GM12878 (cell line): Measurements from ENCODE around the gene MBOAT7. TPM values are rescaled to one million over a fixed set of nuclear protein-coding genes. Genes with fewer than 3 reads are reported as not detected.

Experiments
- ATAC-seq: fragments of 200-7000 bp; cut with Tn5 transposase; 3 replicates; pipeline ENCODE4 v1.9.1; 2020; ENCODE audit warnings: mild to moderate bottlenecking, moderate library complexity
- BruUV-seq: library from RNA; stranded (reverse); fragments of 400-500 nt; replicated peaks from 2 replicates; lab custom pipeline; 2021; lab: Mats Ljungman, UMichigan
- CTCF ChIA-PET: fragments of 300-600 bp; sonication (Branson Sonifier 250); formaldehyde crosslinking; extraction: SDS; loops from one replicate; lab custom pipeline; 2021; ENCODE audit warnings: inconsistent platforms; lab: Yijun Ruan, JAX
- POLR2A ChIA-PET: fragments of 350-600 bp; formaldehyde crosslinking; extraction: SDS; loops from one replicate; lab custom pipeline; 2021; ENCODE audit warnings: inconsistent platforms; lab: Charles Lee
- RAD21 ChIA-PET: fragments of 300-600 bp; sonication (Branson Sonifier 250); formaldehyde crosslinking; loops from one replicate; lab custom pipeline; 2023; ENCODE audit warnings: antibody characterized with exemption; ENCODE audit not compliant: unreplicated experiment; lab: Charles Lee
- SMC1A ChIA-PET: fragments of 300-600 bp; sonication (Branson Sonifier 250); formaldehyde crosslinking; loops from one replicate; lab custom pipeline; 2023; ENCODE audit not compliant: unreplicated experiment, uncharacterized antibody; lab: Charles Lee
- DNase-seq: peaks from one replicate; pipeline ENCODE4 v3.0.0-alpha.2; 2011; ENCODE audit warnings: low read depth, low spot score
- FAIRE-seq: peaks from 3 replicates; lab custom pipeline; 2011; peaks lifted over from hg19 to GRCh38; lab: Jason Lieb, UNC
- H2AFZ ChIP-seq: 2 replicates; pipeline ENCODE4 v1.6.0; 2011; ENCODE audit warnings: low read depth, low read length, control low read depth; ENCODE audit not compliant: control insufficient read depth
- H3K27ac ChIP-seq: 2 replicates; pipeline ENCODE4 v1.5.1; 2011; ENCODE audit warnings: control low read depth; ENCODE audit not compliant: control insufficient read depth, insufficient read depth
- H3K27me3 ChIP-seq, 2 experiments: replicated peaks in 1 of 2; 2 replicates each; pipeline versions ENCODE4 v1.6.0 to v1.6.1; 2011; ENCODE audit warnings: low read length in 1 of 2; ENCODE audit not compliant: control insufficient read depth in 2 of 2, insufficient read depth in 2 of 2
- H3K36me3 ChIP-seq, 2 experiments: 2 replicates each; pipeline ENCODE4 v1.5.1; 2011; ENCODE audit warnings: low read length in 1 of 2; ENCODE audit not compliant: control insufficient read depth in 2 of 2, insufficient read depth in 2 of 2
- H3K4me1 ChIP-seq: 2 replicates; pipeline ENCODE4 v1.6.1; 2011; ENCODE audit warnings: mild to moderate bottlenecking, low read length, moderate library complexity, mixed read lengths; ENCODE audit not compliant: control insufficient read depth, insufficient read depth
- H3K4me2 ChIP-seq: 2 replicates; pipeline ENCODE4 v1.6.0; 2011; ENCODE audit warnings: control low read depth; ENCODE audit not compliant: control insufficient read depth, insufficient read depth
- H3K4me3 ChIP-seq: fragments of 200-600 bp; sonication (generic); 2 replicates; pipeline ENCODE4 v1.5.1; 2016
- H3K79me2 ChIP-seq: 2 replicates; pipeline ENCODE4 v1.6.0; 2011; ENCODE audit warnings: low read length; ENCODE audit not compliant: control insufficient read depth, insufficient read depth
- H3K9ac ChIP-seq: 2 replicates; pipeline ENCODE4 v1.8.0; 2011; ENCODE audit warnings: low read length, control low read depth, mixed read lengths; ENCODE audit not compliant: control insufficient read depth, insufficient read depth
- H3K9me3 ChIP-seq: replicated peaks from 3 replicates; pipeline ENCODE4 v1.5.1; 2011; ENCODE audit warnings: mild to moderate bottlenecking, low read length; ENCODE audit not compliant: control insufficient read depth, insufficient read depth
- H4K20me1 ChIP-seq: 2 replicates; pipeline ENCODE4 v1.6.0; 2011; ENCODE audit not compliant: control insufficient read depth, insufficient read depth
- ASH2L ChIP-seq: fragments of 300-600, 200-600 bp; sonication (generic); IDR thresholded peaks from 2 replicates; pipeline ENCODE4 v1.6.1; 2017; ENCODE audit warnings: low read depth, mild to moderate bottlenecking, borderline replicate concordance
- FOXM1 ChIP-seq: IDR thresholded peaks from 2 replicates; pipeline ENCODE4 v1.6.1; 2012; ENCODE audit warnings: low read depth, mild to moderate bottlenecking, inconsistent platforms, low read length, moderate library complexity
- MTA3 ChIP-seq: IDR thresholded peaks from 2 replicates; pipeline ENCODE4 v1.6.1; 2012; ENCODE audit warnings: low read length, inconsistent platforms, borderline replicate concordance
- MXI1 ChIP-seq: fragments of 150-350 bp; IDR thresholded peaks from 2 replicates; pipeline ENCODE4 v1.6.1; 2011; ENCODE audit warnings: low read depth, mild to moderate bottlenecking, inconsistent platforms, low read length, improper control_type of control experiment
- NFYA ChIP-seq: IDR thresholded peaks from 2 replicates; pipeline ENCODE4 v1.6.1; 2011; ENCODE audit warnings: low read depth, mild to moderate bottlenecking, low read length, improper control_type of control experiment, borderline replicate concordance
- RUNX3 ChIP-seq: IDR thresholded peaks from 2 replicates; pipeline ENCODE4 v1.6.1; 2012; ENCODE audit warnings: low read length, inconsistent platforms
- SREBF2 ChIP-seq: IDR thresholded peaks from 2 replicates; pipeline ENCODE4 v1.6.1; 2012; ENCODE audit warnings: mild to moderate bottlenecking, low read length
- WGBS: methylation state at CpG from one replicate; pipeline ENCODE4 v1.1.6; 2016; ENCODE audit warnings: low lambda C conversion rate; ENCODE audit not compliant: insufficient replicate concordance, insufficient coverage; ENCODE audit errors: missing lambda C conversion rate; 5-methylcytosine and 5-hydroxymethylcytosine counted together
- in situ Hi-C: fragments of 300-500 bp; cut with MboI; formaldehyde crosslinking; loops from 9 replicates; pipeline ENCODE4 v1.14.3; 2018; ENCODE audit warnings: mixed read lengths
- intact Hi-C: fragments of 100-400 bp; cut with micrococcal nuclease; formaldehyde crosslinking; loops from one replicate; pipeline ENCODE4 v1.14.2; 2022; ENCODE audit not compliant: unreplicated experiment
- polyA plus RNA-seq, 11 experiments: library from polyadenylated mRNA; depleted of rRNA in 4 of 11; unstranded in 6 of 11; stranded (reverse) in 5 of 11; fragments of >200 nt; fragmentation: Nextera tagmentation in 4 of 11; fragmentation: Illumina TruSeq in 1 of 11; extraction: Ambion mirVana in 4 of 11; extraction: Trizol in 1 of 11; gene quantifications; 1 replicate in 1 of 11; 2 replicates in 10 of 11; pipeline versions ENCODE4 v1.2.1 to v1.2.3, GENCODE V29; 2011 to 2016; ENCODE audit warnings: inconsistent platforms in 2 of 11, missing spikeins in 2 of 11, low read depth in 1 of 11
- total RNA-seq, 4 experiments: library from RNA; depleted of rRNA in 3 of 4; stranded (reverse); fragments of >200 nt in 3 of 4; fragmentation: Illumina TruSeq in 1 of 4; extraction: Trizol in 1 of 4; gene quantifications; 2 replicates each; pipeline versions ENCODE4 v1.2.1 to v1.2.3, GENCODE V29; 2013 to 2021
- TF ChIP-seq, protein P1 (sequence below): fragments of 450-650 bp; IDR thresholded peaks from 2 replicates; pipeline ENCODE4 v1.6.1; 2017; ENCODE audit warnings: borderline replicate concordance
- TF ChIP-seq, protein P2 (sequence below): IDR thresholded peaks from 2 replicates; pipeline ENCODE4 v1.6.1; 2012; ENCODE audit warnings: mild to moderate bottlenecking, low read depth, low read length
- TF ChIP-seq, protein P3 (sequence below): IDR thresholded peaks from 2 replicates; pipeline ENCODE4 v1.6.1; 2012; ENCODE audit warnings: low read depth, low read length, improper control_type of control experiment

The MBOAT7 gene
- total and polyA plus RNA-seq, 10 of the 15 experiments (the other 5 are each of a cell fraction or from before 2014, with no cell fraction given) = 0.69 to 44.5 (median 21.7) TPM

DNA sequence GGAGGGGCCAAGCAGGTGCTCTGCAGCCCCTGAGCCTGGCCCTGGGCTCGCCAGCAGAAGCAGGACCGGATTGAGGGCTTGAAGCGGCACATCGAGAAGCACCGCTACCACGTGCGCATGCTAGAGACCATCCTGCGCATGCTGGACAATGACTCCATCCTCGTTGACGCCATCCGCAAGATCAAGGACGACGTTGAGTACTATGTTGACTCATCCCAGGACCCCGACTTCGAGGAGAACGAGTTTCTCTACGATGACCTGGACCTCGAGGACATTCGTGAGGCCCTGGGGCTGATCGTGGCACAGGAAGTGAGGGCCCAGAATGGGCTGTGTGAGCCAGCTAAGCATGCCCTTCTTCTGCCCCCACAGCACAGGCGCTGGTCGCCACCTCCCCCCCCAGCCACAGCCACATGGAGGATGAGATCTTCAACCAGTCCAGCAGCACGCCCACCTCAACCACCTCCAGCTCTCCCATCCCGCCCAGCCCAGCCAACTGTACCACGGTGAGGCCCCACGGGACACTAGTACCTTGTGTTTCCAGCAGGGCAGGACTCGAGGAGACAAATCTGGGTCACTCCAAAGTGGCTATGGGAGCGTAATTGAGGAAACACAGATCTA is 43.7 kb downstream of the MBOAT7 start:
- Histone ChIP-seq H3K4me1 (no peaks in the 10 kb centered on the region; the same call in 1 of the 2 replicates), H3K79me2 (peaks cover 9% of the 10 kb centered on the region), H3K9me3 (no peaks in the 10 kb centered on the region), H3K27ac (no peak overlapping the region), H3K4me3 (no peak overlapping the region), H4K20me1 (peaks cover 4% of the 10 kb centered on the region; the same call in 1 of the 2 replicates), H3K9ac (no peak overlapping the region), H3K36me3 (peaks cover 35 to 42% of the 10 kb centered on the region in 2 experiments; a peak in 3 of 4 replicates), H3K27me3 (no peaks in the 10 kb centered on the region), H2AFZ (no peak overlapping the region), H3K4me2 (no peak overlapping the region)
- intact Hi-C loops = no loop called here
- CTCF ChIA-PET = no interaction called here
- in situ Hi-C loops = loop anchor here (25.0 kb wide), 1 partner anchor 1517 kb away; the partner anchor contains the start of gene U2AF2
- SMC1A ChIA-PET = no interaction called here
- BruUV-seq = no TSS peak
- ATAC-seq (no peak), FAIRE-seq (no peak), DNase-seq (no peak)
- no peak for TF ChIP-seq RUNX3
- no peak for TF ChIP-seq MTA3
- no peak for TF ChIP-seq SREBF2
- TF ChIP-seq, protein P1, sequence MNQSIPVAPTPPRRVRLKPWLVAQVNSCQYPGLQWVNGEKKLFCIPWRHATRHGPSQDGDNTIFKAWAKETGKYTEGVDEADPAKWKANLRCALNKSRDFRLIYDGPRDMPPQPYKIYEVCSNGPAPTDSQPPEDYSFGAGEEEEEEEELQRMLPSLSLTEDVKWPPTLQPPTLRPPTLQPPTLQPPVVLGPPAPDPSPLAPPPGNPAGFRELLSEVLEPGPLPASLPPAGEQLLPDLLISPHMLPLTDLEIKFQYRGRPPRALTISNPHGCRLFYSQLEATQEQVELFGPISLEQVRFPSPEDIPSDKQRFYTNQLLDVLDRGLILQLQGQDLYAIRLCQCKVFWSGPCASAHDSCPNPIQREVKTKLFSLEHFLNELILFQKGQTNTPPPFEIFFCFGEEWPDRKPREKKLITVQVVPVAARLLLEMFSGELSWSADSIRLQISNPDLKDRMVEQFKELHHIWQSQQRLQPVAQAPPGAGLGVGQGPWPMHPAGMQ = no peak
- TF ChIP-seq FOXM1 = no peak
- no peak for TF ChIP-seq ASH2L
- TF ChIP-seq NFYA = no peak
- TF ChIP-seq, protein P2, sequence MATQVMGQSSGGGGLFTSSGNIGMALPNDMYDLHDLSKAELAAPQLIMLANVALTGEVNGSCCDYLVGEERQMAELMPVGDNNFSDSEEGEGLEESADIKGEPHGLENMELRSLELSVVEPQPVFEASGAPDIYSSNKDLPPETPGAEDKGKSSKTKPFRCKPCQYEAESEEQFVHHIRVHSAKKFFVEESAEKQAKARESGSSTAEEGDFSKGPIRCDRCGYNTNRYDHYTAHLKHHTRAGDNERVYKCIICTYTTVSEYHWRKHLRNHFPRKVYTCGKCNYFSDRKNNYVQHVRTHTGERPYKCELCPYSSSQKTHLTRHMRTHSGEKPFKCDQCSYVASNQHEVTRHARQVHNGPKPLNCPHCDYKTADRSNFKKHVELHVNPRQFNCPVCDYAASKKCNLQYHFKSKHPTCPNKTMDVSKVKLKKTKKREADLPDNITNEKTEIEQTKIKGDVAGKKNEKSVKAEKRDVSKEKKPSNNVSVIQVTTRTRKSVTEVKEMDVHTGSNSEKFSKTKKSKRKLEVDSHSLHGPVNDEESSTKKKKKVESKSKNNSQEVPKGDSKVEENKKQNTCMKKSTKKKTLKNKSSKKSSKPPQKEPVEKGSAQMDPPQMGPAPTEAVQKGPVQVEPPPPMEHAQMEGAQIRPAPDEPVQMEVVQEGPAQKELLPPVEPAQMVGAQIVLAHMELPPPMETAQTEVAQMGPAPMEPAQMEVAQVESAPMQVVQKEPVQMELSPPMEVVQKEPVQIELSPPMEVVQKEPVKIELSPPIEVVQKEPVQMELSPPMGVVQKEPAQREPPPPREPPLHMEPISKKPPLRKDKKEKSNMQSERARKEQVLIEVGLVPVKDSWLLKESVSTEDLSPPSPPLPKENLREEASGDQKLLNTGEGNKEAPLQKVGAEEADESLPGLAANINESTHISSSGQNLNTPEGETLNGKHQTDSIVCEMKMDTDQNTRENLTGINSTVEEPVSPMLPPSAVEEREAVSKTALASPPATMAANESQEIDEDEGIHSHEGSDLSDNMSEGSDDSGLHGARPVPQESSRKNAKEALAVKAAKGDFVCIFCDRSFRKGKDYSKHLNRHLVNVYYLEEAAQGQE = no peak
- TF ChIP-seq MXI1 = no peak
- TF ChIP-seq, protein P3, sequence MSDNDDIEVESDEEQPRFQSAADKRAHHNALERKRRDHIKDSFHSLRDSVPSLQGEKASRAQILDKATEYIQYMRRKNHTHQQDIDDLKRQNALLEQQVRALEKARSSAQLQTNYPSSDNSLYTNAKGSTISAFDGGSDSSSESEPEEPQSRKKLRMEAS = no peak
- POLR2A ChIA-PET = no interaction called here
- RAD21 ChIA-PET = no interaction called here
- 93% methylated on average over 28 of the region's 28 CpGs for WGBS
